ENCODE data around the gene MFRP.

MFRP gene

DNA sequence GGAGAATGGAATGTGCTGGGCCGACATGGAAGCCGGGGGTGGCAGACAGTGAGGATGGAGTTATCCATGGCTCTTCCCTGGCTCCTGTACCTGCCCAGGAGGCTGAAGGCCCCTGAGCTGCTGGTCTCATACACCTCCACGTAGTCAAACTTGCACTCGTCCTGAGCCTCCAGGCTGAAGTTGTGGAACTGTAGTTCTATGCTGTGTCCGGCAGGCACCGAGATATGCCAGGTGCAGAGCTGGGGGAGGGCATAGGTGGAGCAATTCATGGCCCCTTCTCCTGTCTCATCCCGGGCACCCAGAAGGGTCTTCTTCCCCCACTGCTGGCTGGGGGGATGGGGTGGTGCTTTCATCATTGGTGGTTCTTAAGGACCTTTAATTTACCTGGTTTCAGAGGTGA is 2.8 kb downstream of the MFRP start:
- no peak overlapping the region for H2AFZ ChIP-seq (ENCODE audit: low read depth)
- H3K9ac ChIP-seq: no peak overlapping the region
- no peaks in the 10 kb centered on the region for H3K4me1 ChIP-seq (ENCODE audit: low read depth, poor library complexity, severe bottlenecking)
- H3K4me3 ChIP-seq (IDR thresholded peaks at IDR 0.05; ENCODE audit: insufficient read depth, low read depth, low read length): no peak overlapping the region
- H3K36me3 ChIP-seq (ENCODE audit: insufficient read depth): no peaks in the 10 kb centered on the region
- TF ChIP-seq, protein P1, sequence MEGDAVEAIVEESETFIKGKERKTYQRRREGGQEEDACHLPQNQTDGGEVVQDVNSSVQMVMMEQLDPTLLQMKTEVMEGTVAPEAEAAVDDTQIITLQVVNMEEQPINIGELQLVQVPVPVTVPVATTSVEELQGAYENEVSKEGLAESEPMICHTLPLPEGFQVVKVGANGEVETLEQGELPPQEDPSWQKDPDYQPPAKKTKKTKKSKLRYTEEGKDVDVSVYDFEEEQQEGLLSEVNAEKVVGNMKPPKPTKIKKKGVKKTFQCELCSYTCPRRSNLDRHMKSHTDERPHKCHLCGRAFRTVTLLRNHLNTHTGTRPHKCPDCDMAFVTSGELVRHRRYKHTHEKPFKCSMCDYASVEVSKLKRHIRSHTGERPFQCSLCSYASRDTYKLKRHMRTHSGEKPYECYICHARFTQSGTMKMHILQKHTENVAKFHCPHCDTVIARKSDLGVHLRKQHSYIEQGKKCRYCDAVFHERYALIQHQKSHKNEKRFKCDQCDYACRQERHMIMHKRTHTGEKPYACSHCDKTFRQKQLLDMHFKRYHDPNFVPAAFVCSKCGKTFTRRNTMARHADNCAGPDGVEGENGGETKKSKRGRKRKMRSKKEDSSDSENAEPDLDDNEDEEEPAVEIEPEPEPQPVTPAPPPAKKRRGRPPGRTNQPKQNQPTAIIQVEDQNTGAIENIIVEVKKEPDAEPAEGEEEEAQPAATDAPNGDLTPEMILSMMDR (conservative IDR thresholded peaks at IDR 0.05; ENCODE audit: low read depth, low read length): no peak
- H4K20me1 ChIP-seq (ENCODE audit: insufficient read depth): no peaks in the 10 kb centered on the region
- H3K4me2 ChIP-seq: no peak overlapping the region
- H3K79me2 ChIP-seq (ENCODE audit: insufficient read depth, low read depth): no peaks in the 10 kb centered on the region
- peaks cover 10% of the 10 kb centered on the region; the same call in 1 of the 2 replicates for H3K27me3 ChIP-seq (ENCODE audit: insufficient read depth, low read depth)
- no peak overlapping the region for H3K27ac ChIP-seq

DNA sequence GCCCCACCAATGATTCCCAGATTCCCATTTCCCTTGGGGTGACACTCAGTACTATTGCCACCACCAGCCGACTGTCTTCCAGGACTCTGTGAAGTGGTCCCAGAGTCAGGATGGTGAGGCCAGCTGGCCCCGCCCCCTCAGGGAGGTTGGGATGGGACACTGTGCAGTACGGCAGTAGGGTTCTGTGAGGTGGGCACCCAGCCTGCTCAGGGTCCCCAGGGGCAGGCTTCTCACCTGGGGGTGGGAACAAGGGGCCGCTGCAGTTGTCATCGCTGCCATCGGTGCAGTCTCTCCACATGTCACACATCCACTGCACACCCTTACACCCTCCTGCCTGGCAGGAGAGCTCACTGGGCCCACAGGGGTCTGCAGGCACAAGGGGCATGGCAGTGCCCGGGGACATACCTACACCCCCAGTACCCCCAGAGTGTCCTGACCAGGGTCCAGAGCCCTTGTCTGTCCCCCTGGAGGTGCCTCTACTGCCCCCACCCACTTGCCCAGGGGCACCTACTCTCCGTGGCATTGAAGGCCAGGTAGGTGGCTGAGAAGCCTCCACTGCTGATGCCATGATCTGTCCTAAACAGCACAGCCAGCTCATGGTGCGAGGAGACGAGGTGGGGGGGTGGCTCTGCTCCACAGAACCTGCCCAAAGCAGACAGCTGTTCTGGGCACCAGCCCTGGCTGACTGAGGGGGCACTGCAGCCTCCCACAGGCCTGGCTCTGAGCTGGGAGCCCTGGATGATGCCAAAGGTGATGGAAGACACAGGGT is 4.0 kb downstream of the MFRP start:
- Histone ChIP-seq H3K9ac (no peak overlapping the region), H3K27me3 (ENCODE audit: insufficient read depth, low read depth) (peaks cover 4% of the 10 kb centered on the region; the same call in 1 of the 2 replicates), H3K79me2 (ENCODE audit: insufficient read depth, low read depth) (no peaks in the 10 kb centered on the region), H2AFZ (ENCODE audit: low read depth) (no peak overlapping the region), H3K4me3 (IDR thresholded peaks at IDR 0.05; ENCODE audit: insufficient read depth, low read depth, low read length) (no peak overlapping the region), H4K20me1 (ENCODE audit: insufficient read depth) (no peaks in the 10 kb centered on the region), H3K27ac (no peak overlapping the region), H3K36me3 (ENCODE audit: insufficient read depth) (no peaks in the 10 kb centered on the region), H3K4me1 (ENCODE audit: low read depth, poor library complexity, severe bottlenecking) (no peaks in the 10 kb centered on the region), H3K4me2 (no peak overlapping the region)
- TF ChIP-seq, protein P1 (conservative IDR thresholded peaks at IDR 0.05; ENCODE audit: low read depth, low read length): no peak

DNA sequence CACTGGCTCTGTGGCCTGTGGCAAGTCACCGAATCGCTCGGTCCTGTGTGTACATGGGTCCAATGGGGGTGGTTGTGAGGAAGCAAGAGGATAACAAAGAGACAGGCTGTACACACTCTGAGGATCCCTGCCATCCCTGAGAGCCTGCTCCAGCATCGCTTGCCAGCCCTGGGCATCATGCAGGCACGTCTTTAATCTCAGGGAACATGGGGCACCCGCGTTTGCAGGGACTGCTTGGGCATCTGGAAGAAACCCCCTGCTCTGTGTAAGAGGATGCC is 4.5 kb downstream of the MFRP start:
- Histone ChIP-seq H3K79me2 (ENCODE audit: insufficient read depth, low read depth) (no peaks in the 10 kb centered on the region), H2AFZ (ENCODE audit: low read depth) (no peak overlapping the region), H3K36me3 (ENCODE audit: insufficient read depth) (no peaks in the 10 kb centered on the region), H3K27ac (no peak overlapping the region), H3K4me1 (ENCODE audit: low read depth, poor library complexity, severe bottlenecking) (no peaks in the 10 kb centered on the region), H4K20me1 (ENCODE audit: insufficient read depth) (no peaks in the 10 kb centered on the region), H3K4me2 (no peak overlapping the region), H3K9ac (no peak overlapping the region), H3K4me3 (IDR thresholded peaks at IDR 0.05; ENCODE audit: insufficient read depth, low read depth, low read length) (no peak overlapping the region), H3K27me3 (ENCODE audit: insufficient read depth, low read depth) (peaks cover 4% of the 10 kb centered on the region; the same call in 1 of the 2 replicates)
- TF ChIP-seq, protein P1 (conservative IDR thresholded peaks at IDR 0.05; ENCODE audit: low read depth, low read length): no peak

DNA sequence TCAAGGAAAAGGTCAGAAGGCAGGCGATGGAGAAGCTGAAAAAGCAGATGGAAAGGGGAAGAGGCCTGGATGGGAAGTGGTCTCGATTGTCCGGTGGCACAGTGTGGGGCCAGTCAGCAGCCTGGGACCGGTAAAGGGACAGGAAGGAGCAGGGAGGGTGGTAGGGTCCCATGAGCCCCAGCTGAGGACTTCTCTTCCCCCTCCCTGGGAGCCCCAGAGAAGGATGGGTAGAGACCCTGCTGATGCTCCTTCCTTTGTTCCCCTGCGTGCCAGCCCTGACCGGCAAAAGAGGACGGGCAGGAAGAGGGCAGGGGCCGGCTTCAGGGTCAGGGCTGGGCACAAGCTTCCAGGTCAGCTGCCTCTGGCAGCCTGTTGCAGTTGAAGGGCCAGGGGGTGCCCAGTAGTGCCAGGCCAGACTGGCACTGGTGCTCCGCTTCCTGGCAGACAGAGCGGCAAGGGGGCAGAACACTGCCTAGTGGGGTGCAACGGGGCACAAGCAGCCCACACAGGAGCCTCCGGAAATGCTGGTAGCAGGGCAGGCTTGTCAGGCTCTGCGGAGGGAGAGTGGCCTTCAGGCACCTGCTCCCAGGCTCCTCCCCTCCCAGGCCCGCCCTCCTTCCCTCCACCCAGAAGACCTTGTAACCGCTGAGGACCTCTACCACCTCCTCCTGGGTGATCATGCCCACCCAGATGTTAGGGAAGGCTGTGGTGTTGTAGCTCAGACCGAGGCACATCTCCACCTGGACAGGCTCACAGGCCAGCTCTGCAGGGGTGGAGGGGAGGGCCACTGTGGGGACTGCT is 5.1 kb downstream of the MFRP start:
- H3K4me2 ChIP-seq: no peak overlapping the region
- no peaks in the 10 kb centered on the region for H4K20me1 ChIP-seq (ENCODE audit: insufficient read depth)
- TF ChIP-seq, protein P1 (conservative IDR thresholded peaks at IDR 0.05; ENCODE audit: low read depth, low read length): no peak
- H3K36me3 ChIP-seq (ENCODE audit: insufficient read depth): no peaks in the 10 kb centered on the region
- H3K27me3 ChIP-seq (ENCODE audit: insufficient read depth, low read depth): peaks cover 3% of the 10 kb centered on the region; the same call in 1 of the 2 replicates
- no peaks in the 10 kb centered on the region for H3K4me1 ChIP-seq (ENCODE audit: low read depth, poor library complexity, severe bottlenecking)
- H3K27ac ChIP-seq: no peak overlapping the region
- H3K79me2 ChIP-seq (ENCODE audit: insufficient read depth, low read depth): no peaks in the 10 kb centered on the region
- no peak overlapping the region for H3K4me3 ChIP-seq (IDR thresholded peaks at IDR 0.05; ENCODE audit: insufficient read depth, low read depth, low read length)
- H3K9ac ChIP-seq: no peak overlapping the region
- no peak overlapping the region for H2AFZ ChIP-seq (ENCODE audit: low read depth)
